ENCODE data around the gene DUSP7. TPM values are rescaled to one million over a fixed set of nuclear protein-coding genes. Genes with fewer than 3 reads are reported as not detected.
"Not testable (repeated sequence)": the region's sequence is repeated elsewhere in the genome, so short reads cannot be mapped to it uniquely, and the experiment has no call there.

The DUSP7 gene
- total RNA-seq, 2 donors from 2014 or later: 7.4 to 9.1 TPM

- ATAC-seq (no peak), DNase-seq (no peak)
- intact Hi-C loops (cut with DNase I, micrococcal nuclease): no loop called here
Measured at GRCh38 chr3:52037291-52037690, 19.1 kb downstream of the DUSP7 start.

GRCh38 chr3:52036829-52037228, 19.5 kb downstream of the DUSP7 start:
- no peak for ATAC-seq
- intact Hi-C loops (cut with DNase I, micrococcal nuclease): no loop called here

GRCh38 chr3:52036222-52036694, 20.1 kb downstream of the DUSP7 start:
- DNase-seq (no peak), ATAC-seq (no peak)
- intact Hi-C loops (cut with DNase I, micrococcal nuclease): no loop called here

More at GRCh38 chr3:52036829-52037228, 19.5 kb downstream of the DUSP7 start:
- DNase-seq: no peak

- intact Hi-C loops (cut with DNase I, micrococcal nuclease): no loop called here
- ATAC-seq (no peak), DNase-seq (no peak)
Measured at GRCh38 chr3:52034651-52035050, 21.7 kb downstream of the DUSP7 start.

GRCh38 chr3:52034212-52034611, 22.2 kb downstream of the DUSP7 start:
- DNase-seq (no peak), ATAC-seq (peak; percentile 43)
- intact Hi-C loops (cut with DNase I, micrococcal nuclease): no loop called here

- intact Hi-C loops (cut with DNase I, micrococcal nuclease); DNase-seq: not testable (repeated sequence)
- peak; percentile 86 for ATAC-seq
Measured at GRCh38 chr3:52033748-52034147, 22.6 kb downstream of the DUSP7 start.

GRCh38 chr3:52032702-52033408, 23.5 kb downstream of the DUSP7 start:
- intact Hi-C loops (cut with DNase I, micrococcal nuclease): no loop called here
- ATAC-seq: no peak

GRCh38 chr3:52031896-52032295, 24.5 kb downstream of the DUSP7 start:
- ATAC-seq (no peak), DNase-seq (no peak)
- intact Hi-C loops (cut with DNase I, micrococcal nuclease): no loop called here

More at GRCh38 chr3:52032702-52033408, 23.5 kb downstream of the DUSP7 start:
- DNase-seq: no peak

GRCh38 chr3:52030714-52031310, 25.6 kb downstream of the DUSP7 start:
- intact Hi-C loops (cut with DNase I, micrococcal nuclease): no loop called here
- ATAC-seq: no peak

GRCh38 chr3:52029535-52029934, 26.8 kb downstream of the DUSP7 start:
- intact Hi-C loops (cut with DNase I, micrococcal nuclease): no loop called here
- DNase-seq (no peak), ATAC-seq (no peak)

More at GRCh38 chr3:52030714-52031310, 25.6 kb downstream of the DUSP7 start:
- no peak for DNase-seq

- no peak for ATAC-seq
- intact Hi-C loops (cut with DNase I, micrococcal nuclease): no loop called here
- DNase-seq: no peak
Measured at GRCh38 chr3:52029053-52029452, 27.3 kb downstream of the DUSP7 start.

GRCh38 chr3:52028572-52028971, 27.8 kb downstream of the DUSP7 start:
- no peak for DNase-seq
- no peak for ATAC-seq
- intact Hi-C loops (cut with DNase I, micrococcal nuclease): no loop called here

- intact Hi-C loops (cut with DNase I, micrococcal nuclease): no loop called here
- no peak for DNase-seq
- no peak for ATAC-seq
Measured at GRCh38 chr3:52026041-52026440, 30.3 kb downstream of the DUSP7 start.

- intact Hi-C loops (cut with DNase I, micrococcal nuclease): no loop called here
- ATAC-seq (no peak), DNase-seq (no peak)
Measured at GRCh38 chr3:52025453-52025852, 30.9 kb downstream of the DUSP7 start.

GRCh38 chr3:52024765-52025452, 31.5 kb downstream of the DUSP7 start:
- DNase-seq (no peak), ATAC-seq (no peak)
- intact Hi-C loops (cut with DNase I, micrococcal nuclease): no loop called here

- DNase-seq: no peak
- intact Hi-C loops (cut with DNase I, micrococcal nuclease): no loop called here
Measured at GRCh38 chr3:52023860-52024764, 32.3 kb downstream of the DUSP7 start.

GRCh38 chr3:52023101-52023770, 33.1 kb downstream of the DUSP7 start:
- DNase-seq: no peak
- ATAC-seq: no peak
- intact Hi-C loops (cut with DNase I, micrococcal nuclease): no loop called here

More at GRCh38 chr3:52023860-52024764, 32.3 kb downstream of the DUSP7 start:
- no peak for ATAC-seq

- intact Hi-C loops (cut with DNase I, micrococcal nuclease): no loop called here
- ATAC-seq: no peak
- DNase-seq: no peak
Measured at GRCh38 chr3:52022323-52023100, 33.9 kb downstream of the DUSP7 start.
